Upper lobe of left lung (tissue), 6 donors: ENCODE results near the gene EFEMP2. TPM values are rescaled to one million over a fixed set of nuclear protein-coding genes. Genes with fewer than 3 reads are reported as not detected.
A peak's percentile ranks its signal among the peaks of the same experiment; 100 is the strongest.

ENCODE experiments used
- ATAC-seq, 2 donors: fragments of 200-7000 bp; cut with Tn5 transposase; one replicate each; pipeline ENCODE4 v1.9.1; 2022; ENCODE audit warnings: mild to moderate bottlenecking in 2 of 2, moderate library complexity in 2 of 2; ENCODE audit not compliant: low FRiP score in 2 of 2
- DNase-seq, 2 donors: peaks; one replicate each; pipeline ENCODE4 v3.0.0-alpha.2; 2019 to 2020
- H3K27ac ChIP-seq, 4 donors: fragments of 200-600 bp; sonication (generic); one replicate each; pipeline ENCODE4 v1.5.1; 2016 to 2019
- H3K27me3 ChIP-seq, 4 donors: fragments of 200-600 bp; sonication (generic); one replicate each; pipeline ENCODE4 v1.5.1; 2017 to 2019
- H3K36me3 ChIP-seq, 4 donors: fragments of 200-600 bp; sonication (generic); one replicate each; pipeline ENCODE4 v1.5.1; 2016 to 2019
- H3K4me1 ChIP-seq, 4 donors: fragments of 200-600 bp; sonication (generic); one replicate each; pipeline ENCODE4 v1.5.1; 2018 to 2019
- H3K4me3 ChIP-seq, 4 donors: fragments of 200-600 bp; sonication (generic); one replicate each; pipeline ENCODE4 v1.5.1; 2017 to 2019; ENCODE audit warnings: mild to moderate bottlenecking in 2 of 4, moderate library complexity in 1 of 4
- H3K9me3 ChIP-seq, 4 donors: fragments of 200-600 bp; sonication (generic); one replicate each; pipeline ENCODE4 v1.5.1; 2018 to 2019
- CTCF ChIP-seq, 6 experiments: fragments of 450-650 bp in 4 of 6; fragments of 200-600 bp in 2 of 6; sonication (generic) in 2 of 6; IDR thresholded peaks; one replicate each; pipeline ENCODE4 v1.5.1; 2016 to 2019; ENCODE audit warnings: antibody characterized with exemption in 6 of 6
- EP300 ChIP-seq, 4 donors: sonication (generic); formaldehyde crosslinking; IDR thresholded peaks; one replicate each; pipeline ENCODE4 v1.5.1; 2017; ENCODE audit warnings: antibody characterized with exemption in 4 of 4, control low read depth in 2 of 4
- POLR2A ChIP-seq, 4 donors: fragments of 450-650 bp; IDR thresholded peaks; one replicate each; pipeline ENCODE4 v1.5.1; 2016 to 2017; ENCODE audit warnings: antibody characterized with exemption in 4 of 4, mild to moderate bottlenecking in 2 of 4
- POLR2AphosphoS5 ChIP-seq, 2 donors: sonication (generic); formaldehyde crosslinking; IDR thresholded peaks; one replicate each; pipeline ENCODE4 v1.5.1; 2017; ENCODE audit warnings: antibody characterized with exemption in 2 of 2
- WGBS, 2 donors: methylation state at CpG; one replicate each; pipeline ENCODE4 v1.1.5; 2017 to 2018; 5-methylcytosine and 5-hydroxymethylcytosine counted together
- total RNA-seq, 6 donors: library from RNA; depleted of rRNA in 4 of 6; stranded (reverse); fragments of >200 nt in 4 of 6; gene quantifications; one replicate each; pipeline versions ENCODE4 v1.1.0 to v1.2.1, GENCODE V29; 2016 to 2021
- donor health status: DM: no; HTN: no; CAD: no; lungs with moderate emphysema.
- donor health status: DM: no; HTN: yes; CAD: no; lungs with severe emphysema.

The EFEMP2 gene
- total RNA-seq, 6 donors from 2014 or later, result 28.8 to 79.6 (median 65.3) TPM

DNA sequence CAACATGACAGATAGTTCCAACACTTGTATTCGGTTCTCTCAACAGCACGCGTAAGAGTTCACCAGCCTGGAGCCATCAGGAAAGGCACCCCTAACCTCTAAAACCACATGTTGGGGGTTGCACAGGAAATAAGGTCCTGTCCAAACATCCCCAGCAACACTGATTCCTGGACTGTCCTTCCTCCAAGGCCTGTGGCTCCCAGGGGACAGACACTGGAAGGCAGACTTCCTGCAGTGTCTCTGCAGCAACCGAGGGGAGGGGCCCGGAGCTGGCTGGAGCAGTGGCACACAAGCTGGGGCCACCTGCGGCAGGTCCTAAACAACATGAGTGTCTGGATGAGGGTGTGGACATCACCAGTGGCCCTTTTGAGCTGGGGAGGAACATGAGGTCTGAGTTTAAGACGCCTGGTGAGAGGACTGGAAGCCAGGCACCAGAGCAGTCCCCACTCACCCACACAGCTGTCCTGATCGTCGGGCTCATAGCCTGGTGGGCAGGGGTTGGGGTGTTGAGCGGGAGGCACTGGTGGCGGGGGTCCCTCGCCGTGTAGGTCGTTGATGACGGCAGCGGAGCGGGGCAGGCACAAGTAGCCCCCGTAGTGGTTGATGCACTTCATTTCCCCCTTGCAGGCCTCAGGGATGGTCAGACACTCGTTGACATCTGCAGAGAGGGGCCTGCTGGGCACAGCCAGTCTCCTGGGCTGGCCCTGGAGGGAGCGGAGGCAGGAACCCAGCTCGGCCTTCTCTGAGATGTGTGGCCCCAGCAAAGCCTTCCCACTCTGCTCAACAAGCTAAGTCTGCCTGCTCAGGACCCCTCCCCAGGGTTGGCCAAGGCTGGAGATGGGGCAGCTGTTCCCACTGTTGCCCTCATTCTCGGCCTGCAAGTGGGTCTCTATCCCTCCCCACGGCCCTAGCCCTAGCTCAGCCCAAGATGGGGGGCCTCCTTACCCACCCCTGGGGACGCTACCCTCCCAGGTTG lies 1.6 kb downstream of the EFEMP2 start:
- 61 to 70% methylated on average over 19 to 23 of the region's 24 CpGs for WGBS, 2 donors
- peaks cover 4 to 47% (median 15%) of the 10 kb centered on the region in 4 donors for H3K36me3 ChIP-seq
- H3K4me1 ChIP-seq, result peaks cover 17 to 36% (median 29%) of the 10 kb centered on the region in 4 donors
- peak overlapping the region; percentile 86 to 96 (median 94) for H3K27ac ChIP-seq
- ATAC-seq, result no peak
- peak in 1 of 2 donors; percentile 73 for DNase-seq
- H3K4me3 ChIP-seq, result peak overlapping the region in 2 of 4 donors; percentile 62 to 65
- no peaks in the 10 kb centered on the region for H3K9me3 ChIP-seq
- no peaks in the 10 kb centered on the region for H3K27me3 ChIP-seq
- no peak for TF ChIP-seq POLR2AphosphoS5 (IDR thresholded peaks at IDR 0.05)
- TF ChIP-seq CTCF (IDR thresholded peaks at IDR 0.05), result no peak
- TF ChIP-seq POLR2A (IDR thresholded peaks at IDR 0.05), result no peak
- no peak for TF ChIP-seq EP300 (IDR thresholded peaks at IDR 0.05)

DNA sequence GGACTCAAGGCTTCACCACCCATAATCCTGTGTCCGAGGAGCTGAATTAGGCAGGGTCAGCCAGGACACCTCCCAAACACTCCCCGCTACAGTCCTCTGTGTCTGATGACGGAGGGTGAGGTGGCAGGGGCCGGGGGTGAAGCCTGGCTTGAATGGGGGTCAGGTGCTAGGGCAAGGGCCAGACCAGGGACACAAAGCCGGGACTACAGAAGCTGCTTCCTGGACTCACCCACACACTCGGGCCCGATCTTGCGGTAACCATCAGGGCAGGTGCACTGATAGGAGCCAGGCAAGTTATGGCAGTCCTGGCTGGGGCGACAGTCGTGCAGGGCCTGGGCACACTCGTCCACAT lies 2.3 kb downstream of the EFEMP2 start:
- TF ChIP-seq POLR2A (IDR thresholded peaks at IDR 0.05) (no peak), POLR2AphosphoS5 (IDR thresholded peaks at IDR 0.05) (no peak), CTCF (IDR thresholded peaks at IDR 0.05) (no peak), EP300 (IDR thresholded peaks at IDR 0.05) (no peak)

DNA sequence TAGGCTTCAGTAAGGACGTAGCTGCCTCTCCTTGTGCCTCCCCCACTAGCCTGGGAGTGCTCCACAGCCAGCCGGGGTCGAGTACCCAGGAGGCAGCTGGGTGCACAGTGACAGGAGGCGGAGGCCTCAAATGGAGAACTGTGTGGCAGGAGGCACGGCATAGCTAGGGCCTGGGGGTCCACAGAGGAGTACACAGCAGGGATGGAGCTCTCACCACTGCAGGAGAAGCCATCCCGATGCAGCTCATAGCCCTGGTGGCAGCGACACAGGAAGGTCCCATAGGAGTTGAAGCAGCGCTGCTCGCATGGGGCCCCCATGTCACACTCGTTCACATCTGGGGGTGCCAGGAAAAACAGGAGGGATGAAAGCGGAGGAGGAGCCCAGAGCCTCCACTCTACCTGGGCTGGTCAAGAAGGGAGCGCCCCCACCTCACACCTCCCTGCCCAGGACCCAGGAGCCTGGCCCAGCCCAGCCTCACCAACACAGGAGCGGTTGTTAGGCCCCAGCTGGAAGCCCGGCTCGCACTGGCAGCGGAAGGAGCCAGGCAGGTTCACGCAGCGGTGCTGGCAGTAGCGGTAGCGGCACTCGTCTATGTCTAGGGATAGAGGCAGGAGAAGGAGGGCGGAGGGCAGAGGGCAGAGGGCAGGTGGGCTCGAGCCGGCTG lies 2.8 kb downstream of the EFEMP2 start:
- peak in 1 of 2 donors; percentile 78 for DNase-seq

More for the DNA sequence above, 2.3 kb downstream of the EFEMP2 start:
- H3K36me3 ChIP-seq, result peaks cover 6 to 55% (median 22%) of the 10 kb centered on the region in 4 donors
- 84 to 93% methylated on average over 7 to 11 of the region's 11 CpGs for WGBS, 2 donors
- no peaks in the 10 kb centered on the region for H3K27me3 ChIP-seq
- no peaks in the 10 kb centered on the region for H3K9me3 ChIP-seq
- no peak overlapping the region for H3K4me3 ChIP-seq
- H3K4me1 ChIP-seq, result peaks cover 17 to 36% (median 29%) of the 10 kb centered on the region in 4 donors
- H3K27ac ChIP-seq, result peak overlapping the region in 3 of 4 donors; percentile 25 to 96 (median 91)
- no peak for ATAC-seq
- peak in 1 of 2 donors; percentile 58 for DNase-seq

DNA sequence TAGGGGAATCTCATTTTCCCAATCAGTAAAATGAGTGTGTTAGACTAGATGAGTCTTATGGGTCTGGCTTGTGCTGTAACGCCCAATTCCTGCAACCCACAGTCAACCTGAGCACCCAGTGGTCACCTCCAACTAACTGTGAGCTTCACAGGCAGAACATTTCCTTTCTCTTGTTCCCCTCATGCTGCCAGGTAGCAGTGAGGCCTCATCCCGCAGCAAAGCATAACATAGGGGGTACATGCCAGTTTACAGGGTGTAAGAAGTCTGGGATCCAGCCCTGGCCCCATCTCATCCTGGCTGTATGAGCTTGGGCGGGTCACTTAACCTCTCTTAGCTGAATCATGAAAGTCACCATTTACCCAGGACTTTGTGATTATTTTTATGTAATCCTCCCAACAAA lies 3.7 kb downstream of the EFEMP2 start:
- no peak for ATAC-seq
- H3K27ac ChIP-seq, result no peak overlapping the region
- peaks cover 15 to 33% (median 26%) of the 10 kb centered on the region in 4 donors for H3K4me1 ChIP-seq
- TF ChIP-seq EP300 (IDR thresholded peaks at IDR 0.05) (no peak), CTCF (IDR thresholded peaks at IDR 0.05) (no peak), POLR2A (IDR thresholded peaks at IDR 0.05) (no peak), POLR2AphosphoS5 (IDR thresholded peaks at IDR 0.05) (no peak)
- H3K36me3 ChIP-seq, result peaks cover 16 to 68% (median 36%) of the 10 kb centered on the region in 4 donors
- WGBS, 2 donors, result 91 to 93% methylated on average over 3 of the region's 3 CpGs
- no peak overlapping the region for H3K4me3 ChIP-seq
- DNase-seq, result no peak
- no peaks in the 10 kb centered on the region for H3K9me3 ChIP-seq
- no peaks in the 10 kb centered on the region for H3K27me3 ChIP-seq

More for the DNA sequence above, 2.8 kb downstream of the EFEMP2 start:
- 84 to 91% methylated on average over 17 to 24 of the region's 24 CpGs for WGBS, 2 donors
- Histone ChIP-seq H3K4me1 (peaks cover 17 to 36% (median 29%) of the 10 kb centered on the region in 4 donors), H3K9me3 (no peaks in the 10 kb centered on the region), H3K36me3 (peaks cover 11 to 60% (median 27%) of the 10 kb centered on the region in 4 donors), H3K4me3 (no peak overlapping the region), H3K27me3 (no peaks in the 10 kb centered on the region), H3K27ac (peak overlapping the region in 3 of 4 donors; percentile 25 to 96 (median 91))
- no peak for ATAC-seq
- TF ChIP-seq POLR2A (IDR thresholded peaks at IDR 0.05), result no peak
- no peak for TF ChIP-seq EP300 (IDR thresholded peaks at IDR 0.05)
- no peak for TF ChIP-seq POLR2AphosphoS5 (IDR thresholded peaks at IDR 0.05)
- TF ChIP-seq CTCF (IDR thresholded peaks at IDR 0.05), result no peak
